ENCODE measurements around the gene KDSR. TPM values are rescaled to one million over a fixed set of nuclear protein-coding genes. Genes with fewer than 3 reads are reported as not detected.

KDSR gene
- total and polyA plus RNA-seq, 10 donors, result 5.7 to 42.2 (median 32.6) TPM

DNA sequence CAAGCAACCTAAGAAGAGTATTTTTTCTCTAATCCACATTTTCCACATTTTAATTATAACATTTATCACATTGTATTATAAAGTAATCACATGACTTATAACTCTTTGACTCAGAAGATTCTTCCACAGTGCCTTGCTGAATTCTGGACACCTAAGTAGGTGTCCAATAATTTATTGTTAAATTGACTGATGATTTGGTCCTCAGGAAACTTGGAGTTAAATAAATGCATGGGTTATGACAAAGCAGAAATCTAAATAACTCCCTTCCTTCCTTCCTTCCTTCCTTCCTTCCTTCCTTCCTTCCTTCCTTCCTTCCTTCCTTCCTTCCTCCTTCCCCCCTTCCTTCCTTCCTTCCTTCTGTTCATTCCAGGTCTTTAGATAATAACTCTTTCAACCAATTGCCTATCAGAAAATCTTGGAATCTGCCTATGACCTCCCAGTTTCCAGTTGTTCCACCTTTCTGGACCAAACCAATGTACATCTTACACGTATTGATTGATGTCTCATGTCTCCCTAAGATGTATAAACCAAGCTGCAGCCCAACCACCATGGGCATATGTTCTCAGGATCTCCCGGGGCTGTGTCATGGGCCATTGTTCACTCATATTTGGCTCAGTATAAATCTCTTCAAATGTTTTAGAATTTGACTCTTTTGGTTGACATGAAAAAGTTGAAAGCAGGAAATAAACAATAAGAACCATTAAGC, 10.4 kb upstream of the KDSR start:
- TF ChIP-seq POLR2AphosphoS5 (IDR thresholded peaks at IDR 0.05) (no peak), POLR2A (IDR thresholded peaks at IDR 0.05) (no peak), CTCF (IDR thresholded peaks at IDR 0.05 in 8 of 11, conservative IDR thresholded peaks at IDR 0.05 in 3 of 11) (no peak)
- Histone ChIP-seq H3K36me3 (no peaks in the 10 kb centered on the region), H3K9me3 (peaks cover 0 to 12% (median 6%) of the 10 kb centered on the region in 8 donors), H3K27ac (no peak overlapping the region), H3K4me3 (no peak overlapping the region), H3K4me1 (peaks cover 0 to 13% (median 1%) of the 10 kb centered on the region in 6 donors), H3K27me3 (replicated peaks in 1 of 7) (no peaks in the 10 kb centered on the region)
- WGBS, 5 donors, result 78 to 87% (median 83%) methylated on average over 2 of the region's 2 CpGs
- DNase-seq, result no peak
- intact Hi-C loops (cut with DNase I; ENCODE audit: low total_unique reads), result no loop called here

DNA sequence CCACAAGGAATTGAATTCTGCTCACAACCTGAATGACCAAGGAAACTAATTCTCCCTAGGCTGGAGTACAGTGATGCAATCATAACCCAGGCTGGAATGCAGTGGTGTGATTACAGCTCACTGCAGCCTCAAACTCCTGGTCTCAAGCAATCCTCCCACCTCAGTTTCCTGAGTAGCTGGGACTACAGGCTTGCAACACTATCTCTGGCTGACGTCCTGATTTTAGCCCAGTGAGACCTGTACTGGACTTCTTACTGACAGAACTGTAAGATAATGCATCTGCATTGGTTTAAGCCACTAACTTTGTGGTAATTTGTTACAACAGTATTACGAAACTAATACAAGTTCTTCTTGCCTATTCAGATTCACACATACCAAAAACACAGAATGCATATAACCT, 9.5 kb upstream of the KDSR start:
- no peaks in the 10 kb centered on the region for H3K27me3 ChIP-seq (replicated peaks in 1 of 7)
- intact Hi-C loops (cut with DNase I; ENCODE audit: low total_unique reads), result no loop called here
- H3K36me3 ChIP-seq, result no peaks in the 10 kb centered on the region
- 49 to 82% (median 70%) methylated on average over 2 of the region's 2 CpGs for WGBS, 5 donors
- DNase-seq, result no peak
- no peak overlapping the region for H3K27ac ChIP-seq
- peaks cover 0 to 13% (median 1%) of the 10 kb centered on the region in 6 donors for H3K4me1 ChIP-seq
- no peak for TF ChIP-seq POLR2A (IDR thresholded peaks at IDR 0.05)
- no peak for TF ChIP-seq POLR2AphosphoS5 (IDR thresholded peaks at IDR 0.05)
- no peak for TF ChIP-seq CTCF (IDR thresholded peaks at IDR 0.05 in 8 of 11, conservative IDR thresholded peaks at IDR 0.05 in 3 of 11)
- peaks cover 0 to 12% (median 6%) of the 10 kb centered on the region in 8 donors for H3K9me3 ChIP-seq
- H3K4me3 ChIP-seq, result no peak overlapping the region

- peaks cover 0 to 12% (median 6%) of the 10 kb centered on the region in 8 donors for H3K9me3 ChIP-seq
- intact Hi-C loops (cut with DNase I; ENCODE audit: low total_unique reads), result no loop called here
- TF ChIP-seq POLR2AphosphoS5 (IDR thresholded peaks at IDR 0.05), result no peak
- no peak for TF ChIP-seq CTCF (IDR thresholded peaks at IDR 0.05 in 8 of 11, conservative IDR thresholded peaks at IDR 0.05 in 3 of 11)
- no peak for TF ChIP-seq POLR2A (IDR thresholded peaks at IDR 0.05)
- DNase-seq, result no peak
- no peaks in the 10 kb centered on the region for H3K36me3 ChIP-seq
- 65 to 94% (median 86%) methylated on average over 1 of the region's 1 CpG for WGBS, 5 donors
- H3K27me3 ChIP-seq (replicated peaks in 1 of 7), result no peaks in the 10 kb centered on the region
- no peak overlapping the region for H3K4me3 ChIP-seq
- peaks cover 0 to 12% (median 1%) of the 10 kb centered on the region in 6 donors for H3K4me1 ChIP-seq
- no peak overlapping the region for H3K27ac ChIP-seq
Observed at GRCh38 chr18:63374540-63374939, 7.5 kb upstream of the KDSR start.

GRCh38 chr18:63373161-63373560, 6.2 kb upstream of the KDSR start:
- 83 to 97% (median 93%) methylated on average over 1 of the region's 1 CpG for WGBS, 5 donors
- Histone ChIP-seq H3K4me1 (peaks cover 0 to 10% (median 6%) of the 10 kb centered on the region in 6 donors), H3K27ac (no peak overlapping the region), H3K36me3 (no peaks in the 10 kb centered on the region), H3K27me3 (replicated peaks in 1 of 7) (no peaks in the 10 kb centered on the region), H3K9me3 (peaks cover 0 to 17% (median 6%) of the 10 kb centered on the region in 8 donors), H3K4me3 (no peak overlapping the region)
- no peak for DNase-seq
- intact Hi-C loops (cut with DNase I; ENCODE audit: low total_unique reads), result no loop called here
- TF ChIP-seq POLR2AphosphoS5 (IDR thresholded peaks at IDR 0.05), result no peak
- TF ChIP-seq POLR2A (IDR thresholded peaks at IDR 0.05), result no peak
- no peak for TF ChIP-seq CTCF (IDR thresholded peaks at IDR 0.05 in 8 of 11, conservative IDR thresholded peaks at IDR 0.05 in 3 of 11)
